ENCODE data around the gene ABCC4.

The ABCC4 gene

GRCh38 chr13:95233026-95233635 lies 68.1 kb downstream of the ABCC4 start:
- DNase-seq (ENCODE audit: low read depth in 2 of 2): no peak

- no peak for DNase-seq (ENCODE audit: low read depth in 2 of 2)
Measured at GRCh38 chr13:95231393-95231792, 69.9 kb downstream of the ABCC4 start.

GRCh38 chr13:95229855-95230254 lies 71.4 kb downstream of the ABCC4 start:
- DNase-seq (ENCODE audit: low read depth in 2 of 2): no peak

GRCh38 chr13:95228130-95228529 lies 73.1 kb downstream of the ABCC4 start:
- no peak for DNase-seq (ENCODE audit: low read depth in 2 of 2)

- DNase-seq (ENCODE audit: low read depth in 2 of 2): no peak
Measured at GRCh38 chr13:95226932-95227695, 74.1 kb downstream of the ABCC4 start.

- DNase-seq (ENCODE audit: low read depth in 2 of 2): no peak
Measured at GRCh38 chr13:95226476-95226875, 74.8 kb downstream of the ABCC4 start.

- no peak for DNase-seq (ENCODE audit: low read depth in 2 of 2)
Measured at GRCh38 chr13:95226050-95226449, 75.2 kb downstream of the ABCC4 start.

GRCh38 chr13:95224064-95224463 lies 77.2 kb downstream of the ABCC4 start:
- DNase-seq (ENCODE audit: low read depth in 2 of 2): no peak

- DNase-seq (ENCODE audit: low read depth in 2 of 2): no peak
Measured at GRCh38 chr13:95222733-95223018, 78.6 kb downstream of the ABCC4 start.

- no peak for DNase-seq (ENCODE audit: low read depth in 2 of 2)
Measured at GRCh38 chr13:95221971-95222732, 79.1 kb downstream of the ABCC4 start.

GRCh38 chr13:95220611-95221010 lies 80.6 kb downstream of the ABCC4 start:
- no peak for DNase-seq (ENCODE audit: low read depth in 2 of 2)

GRCh38 chr13:95217920-95218830 lies 83.1 kb downstream of the ABCC4 start:
- DNase-seq (ENCODE audit: low read depth in 2 of 2): no peak

GRCh38 chr13:95216182-95216581 lies 85.1 kb downstream of the ABCC4 start:
- DNase-seq (ENCODE audit: low read depth in 2 of 2): no peak

GRCh38 chr13:95212983-95213850 lies 88.0 kb downstream of the ABCC4 start:
- DNase-seq (ENCODE audit: low read depth in 2 of 2): no peak

- DNase-seq (ENCODE audit: low read depth in 2 of 2): no peak
Measured at GRCh38 chr13:95209109-95209508, 92.1 kb downstream of the ABCC4 start.

- no peak for DNase-seq (ENCODE audit: low read depth in 2 of 2)
Measured at GRCh38 chr13:95207769-95208366, 93.4 kb downstream of the ABCC4 start.

- no peak for DNase-seq (ENCODE audit: low read depth in 2 of 2)
Measured at GRCh38 chr13:95206116-95206515, 95.1 kb downstream of the ABCC4 start.

GRCh38 chr13:95204231-95204765 lies 97.0 kb downstream of the ABCC4 start:
- DNase-seq (ENCODE audit: low read depth in 2 of 2): no peak

GRCh38 chr13:95201814-95202651 lies 99.2 kb downstream of the ABCC4 start:
- no peak for DNase-seq (ENCODE audit: low read depth in 2 of 2)

Measured in stimulated activated CD8-positive, alpha-beta memory T cell treated with anti-CD3 and anti-CD28 coated beads, Interleukin-7, amount 100 ng/mL, for 4 hours (primary cell).